HTERT RPE-1 (cell line): Measurements from ENCODE around the gene TSNAXIP1.

Source experiments
- in situ Hi-C: fragments of 300-500 bp; cut with MboI; formaldehyde crosslinking; loops from 4 replicates; pipeline ENCODE4 v1.14.3; 2020; ENCODE audit warnings: low sequenced_read_pairs

The TSNAXIP1 gene, protein sequence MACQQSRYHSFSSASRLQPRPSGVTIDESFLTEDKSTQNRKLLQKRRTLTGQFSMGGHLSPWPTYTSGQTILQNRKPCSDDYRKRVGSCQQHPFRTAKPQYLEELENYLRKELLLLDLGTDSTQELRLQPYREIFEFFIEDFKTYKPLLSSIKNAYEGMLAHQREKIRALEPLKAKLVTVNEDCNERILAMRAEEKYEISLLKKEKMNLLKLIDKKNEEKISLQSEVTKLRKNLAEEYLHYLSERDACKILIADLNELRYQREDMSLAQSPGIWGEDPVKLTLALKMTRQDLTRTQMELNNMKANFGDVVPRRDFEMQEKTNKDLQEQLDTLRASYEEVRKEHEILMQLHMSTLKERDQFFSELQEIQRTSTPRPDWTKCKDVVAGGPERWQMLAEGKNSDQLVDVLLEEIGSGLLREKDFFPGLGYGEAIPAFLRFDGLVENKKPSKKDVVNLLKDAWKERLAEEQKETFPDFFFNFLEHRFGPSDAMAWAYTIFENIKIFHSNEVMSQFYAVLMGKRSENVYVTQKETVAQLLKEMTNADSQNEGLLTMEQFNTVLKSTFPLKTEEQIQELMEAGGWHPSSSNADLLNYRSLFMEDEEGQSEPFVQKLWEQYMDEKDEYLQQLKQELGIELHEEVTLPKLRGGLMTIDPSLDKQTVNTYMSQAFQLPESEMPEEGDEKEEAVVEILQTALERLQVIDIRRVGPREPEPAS

DNA sequence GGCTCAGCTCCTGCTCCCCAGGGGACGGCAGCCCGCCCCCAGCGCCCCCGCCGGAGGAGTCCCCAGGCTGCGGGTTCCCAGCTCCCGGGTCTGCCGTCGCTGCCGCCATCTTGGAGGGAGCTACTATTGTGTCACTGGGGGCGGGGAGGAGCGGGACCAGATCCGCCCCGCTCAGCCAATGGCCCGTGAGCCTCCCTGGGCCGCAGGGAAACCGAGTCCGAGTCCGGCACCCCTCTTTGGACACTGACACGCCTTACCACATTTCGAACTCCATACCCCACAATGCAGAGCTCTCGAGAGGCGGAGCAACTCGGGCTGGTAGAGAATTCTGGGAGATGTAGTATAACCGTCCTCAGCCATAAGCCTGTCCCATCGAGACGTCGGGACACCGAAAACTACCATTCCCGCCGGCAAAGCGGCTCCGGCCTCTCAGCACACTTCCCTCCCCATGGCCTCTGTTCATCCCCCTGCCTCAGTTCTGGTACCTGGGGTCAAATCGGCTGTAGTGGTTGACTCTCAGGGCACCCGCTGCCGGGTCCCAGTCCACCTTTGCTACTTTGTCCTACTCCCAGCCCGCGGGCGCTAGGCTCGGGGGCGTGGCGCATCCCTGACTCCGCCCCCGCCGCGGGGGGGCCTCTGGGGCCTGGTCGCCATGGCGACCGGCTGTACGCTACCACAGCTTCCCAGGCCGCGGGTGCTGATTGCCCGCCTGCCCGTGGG is at the start of gene TSNAXIP1, which contains the start of gene RANBP10:
TSNAXIP1 (plus strand) TSS at position 462 of the 720 bp plus-strand sequence. CDS start 261 bp downstream, outside the sequence.
RANBP10 (minus strand) TSS at position 133 of the 720 bp plus-strand sequence; CDS start at position 109, 24 bp downstream.
- in situ Hi-C loops = no loop called here

DNA sequence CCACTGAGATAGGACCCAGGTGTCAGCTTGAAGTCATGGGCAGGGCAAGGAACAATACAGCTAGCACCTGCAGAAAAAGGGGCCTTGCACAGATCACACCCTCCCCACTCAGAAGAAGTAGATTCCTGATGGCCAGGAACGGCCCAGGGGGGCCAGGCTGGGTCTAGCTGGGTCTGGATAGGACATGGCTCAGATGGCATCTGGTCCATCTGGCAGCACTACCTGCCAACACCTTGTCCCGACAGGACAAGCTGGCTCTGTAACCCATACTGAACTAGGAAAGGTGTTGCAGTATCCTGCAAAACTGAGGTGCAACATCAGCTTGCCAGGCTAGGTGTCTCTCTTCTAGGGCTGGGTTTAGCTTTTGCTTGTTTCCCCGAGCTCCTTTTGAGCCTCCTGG is 48.7 kb upstream of the TSNAXIP1 start:
- in situ Hi-C loops = no loop called here

DNA sequence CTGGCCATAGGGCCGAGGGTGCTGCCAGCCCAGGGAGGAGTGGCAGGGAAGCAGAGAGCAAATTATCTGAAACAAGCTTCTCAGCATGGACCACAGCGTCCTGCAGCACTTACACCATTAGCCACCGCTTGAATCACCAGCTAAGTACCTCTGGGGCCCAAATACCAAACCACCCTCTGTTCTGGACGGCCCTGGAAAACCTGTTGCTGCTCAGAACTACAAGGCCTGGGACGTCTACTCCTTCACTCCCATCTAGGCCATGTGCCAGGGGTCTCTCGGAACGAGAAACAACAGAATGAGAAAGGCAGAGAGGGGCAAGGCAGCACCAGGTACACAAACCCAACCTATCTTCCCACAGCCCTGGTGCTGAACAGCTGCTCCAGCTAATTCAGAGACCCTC is 47.7 kb upstream of the TSNAXIP1 start:
- in situ Hi-C loops = no loop called here

DNA sequence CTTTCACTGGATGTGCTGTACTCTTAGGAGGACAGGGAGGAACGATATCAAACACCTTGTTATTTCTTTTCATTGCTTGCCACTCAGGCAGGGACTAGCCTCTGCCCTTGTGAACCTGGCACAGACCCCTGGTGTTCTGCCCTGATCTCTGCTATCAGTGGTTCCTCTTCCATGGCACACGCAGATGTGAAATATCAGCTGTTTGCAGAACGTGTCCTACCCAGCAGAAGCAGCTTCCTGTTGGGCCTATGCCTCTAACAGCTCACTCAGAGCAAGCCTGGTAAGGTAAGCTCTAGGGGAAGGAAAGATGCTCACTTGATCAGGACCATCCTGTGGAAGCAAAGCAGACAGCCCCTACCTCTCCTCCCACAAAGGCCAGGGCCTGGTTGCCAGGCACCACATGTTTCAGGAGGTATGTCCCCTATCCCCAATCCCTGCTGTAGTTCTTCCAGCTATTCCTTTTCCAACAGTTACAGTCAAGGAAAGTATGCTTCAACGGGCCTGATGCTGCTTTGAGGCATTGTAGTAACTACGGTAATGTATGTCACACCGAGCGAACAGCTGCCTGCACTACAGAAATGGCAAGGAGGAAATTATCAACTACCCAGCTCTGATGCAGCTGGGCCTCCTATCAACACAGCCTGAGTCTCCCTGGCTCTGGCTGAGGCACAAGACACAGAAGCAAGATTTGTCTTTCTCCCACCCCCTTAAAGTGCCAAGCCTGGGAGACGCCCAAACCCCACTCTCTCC is 46.3 kb upstream of the TSNAXIP1 start:
- in situ Hi-C loops = no loop called here

DNA sequence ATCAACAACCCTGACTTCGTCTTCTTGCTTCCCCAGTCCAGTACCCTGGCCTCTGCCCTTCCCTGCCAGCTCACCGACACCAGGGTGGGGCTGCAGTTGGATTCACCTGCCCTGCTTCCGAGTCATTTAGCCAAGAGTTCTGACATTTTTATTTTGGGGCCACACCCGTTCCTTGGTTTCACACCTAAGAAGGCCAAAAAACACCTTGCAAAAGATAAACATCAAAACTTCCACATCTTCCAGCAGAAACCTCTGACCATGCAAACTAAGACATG is 45.8 kb upstream of the TSNAXIP1 start:
- in situ Hi-C loops = no loop called here

DNA sequence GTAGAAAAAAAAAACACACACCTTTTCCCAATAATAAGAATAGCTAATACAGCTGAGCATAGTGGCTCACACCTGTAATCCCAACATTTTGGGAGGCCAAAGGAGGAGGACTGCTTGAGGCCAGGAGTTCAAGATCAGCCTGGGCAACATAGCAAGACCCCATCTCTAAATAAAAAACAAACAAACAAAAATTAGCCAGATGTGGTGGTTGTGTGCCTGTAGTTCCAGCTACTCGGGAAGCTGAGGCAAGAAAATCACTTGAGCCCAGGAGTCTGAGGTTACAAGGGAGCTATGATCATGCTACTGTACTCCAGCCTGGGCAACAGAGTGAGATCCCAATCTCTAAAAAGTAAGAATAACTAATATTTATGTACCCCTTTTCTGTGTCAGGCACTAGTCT is 44.8 kb upstream of the TSNAXIP1 start:
- in situ Hi-C loops = no loop called here

DNA sequence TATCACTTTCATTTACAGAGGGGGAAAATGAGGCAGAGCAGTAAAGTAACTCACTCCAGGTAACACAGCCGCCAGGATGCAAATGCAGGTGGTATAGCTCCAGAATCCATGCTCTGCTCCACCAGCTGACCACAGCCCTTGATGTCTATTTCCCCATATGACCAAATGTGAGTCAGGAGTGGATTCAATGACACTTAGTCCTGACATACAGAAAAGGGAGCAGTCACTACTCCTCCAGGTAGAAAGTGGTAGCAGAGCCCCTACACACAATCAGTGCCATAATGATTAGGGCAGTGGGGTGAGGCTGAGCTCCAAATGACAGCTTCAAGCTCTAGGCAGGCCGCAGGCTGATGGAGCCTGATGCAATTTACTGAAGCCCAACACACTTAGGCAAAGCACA is 44.3 kb upstream of the TSNAXIP1 start:
- in situ Hi-C loops = no loop called here

DNA sequence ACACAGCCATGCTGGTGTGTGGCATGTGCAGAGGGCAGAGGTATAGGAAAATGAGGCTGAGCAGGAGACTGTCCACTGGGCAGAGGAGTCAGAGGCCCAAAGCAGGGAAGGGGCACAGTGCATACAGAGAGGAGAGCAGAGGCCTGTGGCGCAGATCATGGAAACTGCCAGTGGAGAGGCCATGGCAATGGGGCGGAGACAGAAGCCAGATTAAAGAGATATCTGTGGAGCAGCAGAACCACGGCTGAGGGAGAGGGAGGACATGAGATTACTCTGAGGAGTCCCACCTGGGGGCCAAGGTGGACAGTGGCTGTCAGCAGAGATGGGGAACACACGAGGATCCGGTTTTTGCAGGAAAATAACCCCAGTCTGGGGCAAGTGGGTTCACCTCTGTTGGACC is 43.6 kb upstream of the TSNAXIP1 start:
- in situ Hi-C loops = no loop called here

DNA sequence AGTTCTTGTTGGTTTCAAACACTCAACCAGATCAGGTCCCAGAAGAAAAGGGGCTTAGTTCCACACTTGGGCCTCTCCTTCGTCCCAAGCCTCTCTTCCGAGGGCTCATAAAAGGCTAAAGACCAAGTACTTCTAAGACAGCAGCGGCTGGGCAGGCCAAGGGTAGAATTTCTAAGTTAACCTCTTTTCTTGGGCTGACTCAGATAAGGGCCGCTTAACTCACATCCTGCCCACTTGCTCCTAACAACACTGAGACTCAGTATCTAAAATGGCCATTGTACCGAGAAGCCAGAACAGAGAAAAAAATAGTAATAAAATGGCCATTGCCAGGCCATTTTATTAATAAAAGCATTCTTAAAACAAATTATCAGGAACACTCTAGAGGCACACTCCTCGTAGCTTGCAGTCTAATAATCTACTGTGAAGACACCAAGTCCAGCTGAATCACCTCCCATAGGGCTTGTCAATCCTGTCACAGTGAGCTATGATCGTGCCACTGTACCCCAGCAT is 42.5 kb upstream of the TSNAXIP1 start:
- in situ Hi-C loops = no loop called here

DNA sequence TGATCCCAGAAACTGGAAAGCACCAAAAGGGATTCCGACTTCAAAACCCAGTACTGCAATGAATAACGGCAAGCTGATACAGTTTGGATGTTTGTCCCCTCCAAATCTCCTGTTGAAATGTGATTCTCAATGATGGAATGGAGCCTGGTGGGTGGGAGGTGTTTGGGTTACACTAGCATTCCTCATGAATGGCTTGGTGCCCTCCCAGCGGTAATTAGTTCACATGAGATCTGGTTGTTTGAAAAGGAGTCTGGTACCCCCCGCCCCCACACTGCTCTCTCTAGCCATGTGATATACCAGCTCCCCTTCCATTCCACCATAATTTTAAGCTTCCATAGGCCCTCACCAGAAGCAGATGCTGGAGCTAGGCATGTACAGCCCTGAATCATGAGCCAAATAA is 40.4 kb upstream of the TSNAXIP1 start:
- in situ Hi-C loops = no loop called here

DNA sequence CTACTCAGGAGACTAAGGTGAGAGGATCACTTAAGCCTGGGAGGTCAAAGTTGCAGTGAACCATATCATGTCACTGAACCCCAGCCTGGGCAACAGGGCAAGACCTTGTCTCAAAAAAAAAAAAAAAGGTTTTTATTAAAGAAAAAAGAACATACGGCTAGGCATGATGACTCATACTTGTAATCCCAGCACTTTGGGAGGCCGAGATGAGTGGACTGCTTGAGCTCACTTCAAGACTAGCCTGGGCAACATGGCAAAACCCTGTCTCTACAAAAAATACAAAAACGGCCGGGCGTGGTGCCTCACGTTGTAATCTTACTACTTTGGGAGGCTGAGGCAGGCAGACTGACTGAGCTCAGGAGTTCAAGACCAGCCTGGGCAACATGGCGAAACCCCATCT is 38.7 kb upstream of the TSNAXIP1 start:
- in situ Hi-C loops = no loop called here

DNA sequence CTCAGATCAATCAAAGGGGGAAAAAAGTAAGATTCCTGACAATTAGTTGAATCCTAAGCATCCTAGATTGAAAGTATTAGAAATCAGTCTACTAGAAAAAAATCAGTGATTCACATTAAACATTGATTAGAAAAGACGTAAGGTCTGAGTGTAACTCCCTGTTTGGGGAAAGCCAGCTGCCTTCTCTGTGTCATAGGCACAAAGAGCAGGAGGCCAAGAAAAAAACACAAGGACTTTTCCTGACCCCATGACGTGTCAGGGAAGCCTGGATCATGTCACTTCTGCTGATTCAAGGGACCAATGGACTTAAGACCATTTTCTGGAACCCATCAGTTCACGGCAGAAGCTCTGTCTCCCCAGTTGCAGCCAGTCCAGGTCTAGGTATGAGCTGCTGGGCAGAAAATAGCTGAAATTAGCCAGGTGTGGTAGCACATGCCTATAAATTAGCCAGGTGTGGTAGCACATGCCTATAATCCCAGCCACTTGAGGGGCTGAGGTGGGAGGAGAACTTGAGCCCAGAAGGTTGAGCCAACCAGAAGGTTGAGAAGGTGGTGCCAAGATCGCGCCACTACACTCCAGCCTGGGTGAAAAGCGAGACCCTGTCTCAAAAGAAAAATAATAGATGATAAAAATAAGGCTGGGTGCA is 36.2 kb upstream of the TSNAXIP1 start:
- in situ Hi-C loops = no loop called here

DNA sequence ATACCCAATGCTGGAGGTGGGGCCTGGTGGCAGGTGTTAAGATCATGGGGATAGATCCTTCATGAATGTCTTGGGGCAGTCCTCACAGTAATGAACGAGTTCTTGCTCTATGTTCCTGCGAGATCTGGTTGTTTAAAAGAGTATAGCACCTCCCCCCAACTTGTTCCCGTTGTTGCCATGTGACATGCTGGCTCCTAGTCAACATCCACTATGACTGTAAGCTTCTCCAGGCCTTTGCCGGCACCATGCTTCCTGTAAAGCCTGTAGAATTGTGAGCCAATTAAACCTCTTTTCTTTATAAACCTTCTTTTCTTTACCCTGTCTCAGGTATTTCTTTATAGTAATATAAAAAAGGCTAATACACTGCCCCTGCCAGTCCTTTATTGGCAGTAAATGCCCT is 33.6 kb upstream of the TSNAXIP1 start:
- in situ Hi-C loops = no loop called here

DNA sequence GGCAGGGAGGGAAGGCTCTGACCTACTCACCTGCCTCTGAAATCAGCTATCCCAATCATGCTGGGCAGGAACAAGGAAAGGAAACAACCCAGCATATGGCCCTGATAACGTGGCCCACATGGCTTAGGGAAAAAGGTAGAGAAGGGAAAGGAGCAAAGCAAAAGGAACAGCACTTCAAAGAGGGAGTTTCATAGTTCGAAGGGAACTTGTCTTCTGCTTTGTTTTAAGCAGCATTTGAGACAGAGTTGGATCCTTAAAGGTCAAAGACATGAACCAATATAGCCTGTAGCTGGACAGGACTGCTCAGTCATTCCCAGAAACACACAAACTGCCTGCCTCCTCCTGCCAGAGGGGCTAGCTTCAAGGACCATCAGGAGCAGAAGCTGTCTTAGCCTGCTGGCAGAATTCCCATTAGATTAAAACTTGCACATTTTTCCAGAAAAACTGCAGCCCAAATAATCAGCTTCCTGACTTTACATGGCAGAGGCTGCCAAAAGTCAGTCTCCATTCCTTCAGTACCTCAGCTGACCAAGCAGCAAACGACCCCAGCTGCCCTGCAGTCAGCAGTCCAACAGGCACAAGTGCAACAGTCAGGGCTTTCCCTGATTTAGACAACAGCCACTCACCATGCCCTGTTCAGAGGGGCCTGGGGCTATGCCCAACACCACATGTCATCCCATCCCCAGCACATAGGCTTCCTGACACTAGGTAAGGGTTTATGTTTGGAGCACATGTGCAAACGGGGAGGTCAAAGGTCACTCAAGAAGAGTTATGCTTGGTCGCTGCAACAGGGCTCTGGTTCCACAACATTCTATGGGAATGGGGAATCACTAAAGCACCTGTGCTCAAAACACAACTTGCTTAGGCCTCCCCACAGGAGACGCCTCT is 32.9 kb upstream of the TSNAXIP1 start:
- in situ Hi-C loops = no loop called here

DNA sequence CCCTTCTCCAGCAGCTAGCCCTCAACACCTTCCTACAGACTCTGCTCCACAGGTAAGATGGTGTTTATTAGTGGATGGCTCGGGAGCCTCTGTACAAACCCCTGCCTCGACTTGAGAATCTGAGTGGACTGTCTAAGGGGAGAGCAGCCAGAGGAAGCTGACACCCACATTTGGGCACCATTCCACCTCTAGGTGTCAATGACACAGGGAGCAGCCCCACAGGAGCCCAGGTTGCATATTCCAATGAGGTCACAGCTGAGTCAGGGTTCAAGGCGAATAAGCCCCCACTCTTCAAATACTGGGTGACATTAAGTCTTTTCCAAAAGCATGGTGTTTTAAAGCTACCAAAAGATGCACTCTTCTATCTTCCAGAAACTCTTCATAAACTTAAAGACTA is 32.2 kb upstream of the TSNAXIP1 start:
- in situ Hi-C loops = no loop called here

DNA sequence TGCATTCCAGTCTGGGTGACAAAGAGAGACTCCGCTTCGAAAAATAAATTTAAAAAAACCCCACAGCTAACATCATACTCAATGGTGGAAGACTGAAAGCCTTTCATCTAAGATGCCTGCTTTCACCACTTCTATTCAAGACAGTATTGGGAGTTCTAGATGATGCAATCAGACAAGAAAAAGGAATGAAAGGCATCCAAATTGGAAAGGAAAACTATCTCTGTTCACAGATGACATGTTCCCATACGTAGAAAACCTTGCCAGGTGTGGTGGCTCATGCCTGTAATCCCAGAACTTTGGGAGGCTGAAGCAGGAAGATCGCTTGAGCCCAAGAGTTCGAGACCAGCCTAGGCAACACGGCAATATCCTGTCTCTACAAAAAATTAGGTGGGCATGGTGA is 31.4 kb upstream of the TSNAXIP1 start:
- in situ Hi-C loops = no loop called here

DNA sequence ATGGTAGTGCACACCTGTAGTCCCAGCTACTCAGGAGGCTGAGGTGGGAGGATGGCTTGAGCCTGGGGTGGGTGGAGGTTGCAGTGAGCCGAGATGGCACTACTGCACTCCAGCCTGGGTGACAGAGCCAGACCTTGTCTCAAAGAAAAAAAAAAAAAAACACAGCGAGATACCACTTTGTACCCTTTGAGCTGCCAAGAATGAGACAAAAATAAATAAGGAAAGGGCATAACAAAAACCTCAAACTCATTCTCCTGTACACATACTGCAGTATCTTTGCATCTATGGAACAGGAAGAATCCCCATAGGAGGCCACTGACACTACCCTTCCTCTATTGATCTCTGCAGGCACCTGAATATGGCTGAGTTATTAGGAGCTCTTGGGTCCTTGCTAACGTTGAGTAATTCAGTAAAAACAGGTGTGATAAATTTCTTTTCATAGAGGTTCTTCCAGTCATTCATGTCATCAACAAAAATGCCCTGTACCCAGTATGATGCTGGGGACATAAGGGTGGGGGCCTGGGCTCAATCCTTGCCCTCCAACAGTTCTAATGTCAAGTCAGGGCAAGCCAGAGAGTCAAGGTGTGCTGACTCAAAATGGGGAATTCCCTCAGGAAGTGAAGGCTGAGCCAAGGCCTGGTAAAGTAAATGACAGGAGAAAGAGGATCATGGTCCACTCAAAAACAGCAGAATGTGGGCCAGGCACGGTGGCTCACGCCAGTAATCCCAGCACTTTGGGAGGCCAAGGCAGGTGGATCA is 27.3 kb upstream of the TSNAXIP1 start:
- in situ Hi-C loops = no loop called here

DNA sequence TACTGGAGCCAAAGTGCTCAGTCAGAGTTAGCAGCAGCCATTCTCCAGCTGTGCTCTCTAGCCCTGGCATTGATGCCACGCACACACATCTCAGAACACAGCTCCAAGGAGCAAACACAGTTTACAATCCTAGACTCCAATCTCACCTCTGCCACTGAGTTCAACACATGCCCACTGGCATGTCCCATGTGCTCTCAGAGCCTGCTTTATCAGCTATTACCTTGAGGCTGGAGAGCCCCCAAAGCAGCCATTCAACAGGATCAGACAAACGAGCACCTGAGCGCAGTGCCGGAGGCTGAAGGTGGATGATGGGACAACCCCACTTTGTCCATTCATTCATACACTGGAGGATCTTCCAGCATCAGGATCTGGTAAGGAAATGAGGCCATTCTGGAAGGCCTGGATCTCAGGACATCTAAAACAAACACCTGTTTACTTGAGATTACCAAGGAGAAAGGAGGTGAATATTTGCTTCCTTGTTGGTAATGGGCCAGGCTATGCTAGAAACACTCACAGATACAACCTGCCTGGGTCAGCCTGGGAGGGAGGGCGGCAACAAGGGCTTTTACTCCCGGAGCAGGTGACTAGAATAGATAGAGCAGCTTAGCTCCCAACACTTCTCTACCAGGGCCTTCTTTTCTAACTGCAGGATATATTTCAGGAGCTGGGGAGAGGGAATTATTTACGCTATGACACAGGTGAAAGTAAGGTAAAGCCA is 25.7 kb upstream of the TSNAXIP1 start:
- in situ Hi-C loops = no loop called here
